NOMO-1 treated with dmso at 0.1 percent for 144 hours (cell line): Measurements from ENCODE around the gene EDDM13.
"Not testable (repeated sequence)": the region's sequence is repeated elsewhere in the genome, so short reads cannot be mapped to it uniquely, and the experiment has no call there.

Source experiments
- DNase-seq: peaks from one replicate; lab custom pipeline; 2025; ENCODE audit not compliant: unreplicated experiment; lab: John Stamatoyannopoulos, UW

Gene EDDM13

GRCh38 chr19:56272161-56272798 is at the start of gene EDDM13:
TSS of gene EDDM13 (plus strand) at chr19:56272748. CDS start at chr19:56272835, 87 bp downstream.
- no peak for DNase-seq

GRCh38 chr19:56222901-56223300 is 49.6 kb upstream of the EDDM13 start:
- no peak for DNase-seq

- no peak for DNase-seq
These were observed 49.1 kb upstream of the EDDM13 start for GRCh38 chr19:56223481-56223880.

- no peak for DNase-seq
These were observed 27.3 kb upstream of the EDDM13 start for GRCh38 chr19:56245121-56245740.

- not testable (repeated sequence) for DNase-seq
These were observed 26.8 kb upstream of the EDDM13 start for GRCh38 chr19:56245764-56246163.

GRCh38 chr19:56248736-56249338 is 23.7 kb upstream of the EDDM13 start:
- not testable (repeated sequence) for DNase-seq

- peak; percentile 12 for DNase-seq
These were observed 19.7 kb upstream of the EDDM13 start for GRCh38 chr19:56252699-56253422.

- peak; percentile 6 for DNase-seq
These were observed 18.8 kb upstream of the EDDM13 start for GRCh38 chr19:56253737-56254136.

- no peak for DNase-seq
These were observed 14.3 kb upstream of the EDDM13 start for GRCh38 chr19:56258272-56258671.

- no peak for DNase-seq
These were observed 11.4 kb upstream of the EDDM13 start for GRCh38 chr19:56261145-56261544.

- not testable (repeated sequence) for DNase-seq
These were observed 10.6 kb upstream of the EDDM13 start for GRCh38 chr19:56261932-56262331.

- no peak for DNase-seq
These were observed 9.2 kb upstream of the EDDM13 start for GRCh38 chr19:56263319-56263718.

GRCh38 chr19:56266051-56266450 is 6.5 kb upstream of the EDDM13 start:
- DNase-seq, result no peak

GRCh38 chr19:56269348-56269747 is 3.2 kb upstream of the EDDM13 start:
- no peak for DNase-seq

- peak; percentile 95 for DNase-seq
These were observed 1.9 kb upstream of the EDDM13 start for GRCh38 chr19:56270676-56271075.

GRCh38 chr19:56271151-56271550 is 1.4 kb upstream of the EDDM13 start:
- DNase-seq, result peak; percentile 47

GRCh38 chr19:56273563-56274117 is 1.1 kb downstream of the EDDM13 start:
- DNase-seq, result no peak

GRCh38 chr19:56282809-56283208 is 10.3 kb downstream of the EDDM13 start:
- no peak for DNase-seq

GRCh38 chr19:56284746-56285145 is 12.2 kb downstream of the EDDM13 start:
- no peak for DNase-seq

GRCh38 chr19:56290104-56290503 is 17.6 kb downstream of the EDDM13 start:
- no peak for DNase-seq

GRCh38 chr19:56291867-56292266 is 19.3 kb downstream of the EDDM13 start:
- no peak for DNase-seq
